HG02642 (cell line): ENCODE results near the gene RGCC.

Source experiments
- ATAC-seq: cut with Tn5 transposase; IDR thresholded peaks from one replicate; pipeline ENCODE4 v1.9.1; 2021; ENCODE audit warnings: mild to moderate bottlenecking; ENCODE audit not compliant: unreplicated experiment, poor library complexity

The RGCC gene

DNA sequence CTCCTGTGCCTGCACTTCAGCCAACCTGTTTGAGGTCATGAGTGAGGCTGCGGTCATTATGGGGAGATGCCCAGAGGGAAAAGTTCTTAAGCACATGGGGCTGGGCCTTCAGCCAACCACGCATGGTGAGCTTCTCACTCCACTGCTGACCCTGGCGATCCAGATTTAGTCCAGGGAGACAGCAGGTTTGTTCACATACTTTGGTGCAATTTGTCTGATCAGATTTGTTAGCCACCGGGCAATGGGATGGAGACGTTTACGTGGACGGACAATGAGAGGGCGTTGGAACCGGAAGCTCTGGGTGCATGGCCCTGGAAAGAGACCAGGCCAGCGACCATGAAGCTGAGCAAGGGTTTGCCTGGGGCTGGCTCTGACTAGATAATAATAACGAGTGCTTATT, 56.2 kb downstream of the RGCC start:
- ATAC-seq: no peak

DNA sequence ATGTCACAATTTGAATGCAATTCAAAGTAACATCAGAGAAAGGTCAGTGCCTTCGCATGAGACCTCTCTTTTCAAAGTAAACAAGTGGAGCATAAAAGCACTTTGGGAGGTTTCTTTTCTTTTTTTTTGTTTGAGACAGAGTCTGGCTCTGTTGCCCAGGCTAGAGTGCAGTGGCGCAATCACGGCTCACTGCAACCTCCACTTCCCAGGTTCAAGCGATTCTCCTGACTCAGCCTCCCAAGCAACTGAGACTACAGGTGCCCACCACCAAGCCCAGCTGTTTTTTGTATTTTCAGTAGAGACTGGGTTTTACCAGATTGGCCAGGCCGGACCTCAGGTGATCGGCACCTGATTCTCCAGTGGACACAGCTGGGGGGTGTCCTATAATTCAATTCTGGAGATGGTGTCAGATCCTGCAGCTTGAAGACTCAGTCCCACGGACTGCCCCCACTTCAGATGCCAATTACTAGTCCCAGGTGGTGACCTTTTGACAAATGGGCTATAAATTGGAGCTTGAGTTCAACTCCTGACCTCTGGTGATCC, 57.6 kb downstream of the RGCC start:
- ATAC-seq: no peak

DNA sequence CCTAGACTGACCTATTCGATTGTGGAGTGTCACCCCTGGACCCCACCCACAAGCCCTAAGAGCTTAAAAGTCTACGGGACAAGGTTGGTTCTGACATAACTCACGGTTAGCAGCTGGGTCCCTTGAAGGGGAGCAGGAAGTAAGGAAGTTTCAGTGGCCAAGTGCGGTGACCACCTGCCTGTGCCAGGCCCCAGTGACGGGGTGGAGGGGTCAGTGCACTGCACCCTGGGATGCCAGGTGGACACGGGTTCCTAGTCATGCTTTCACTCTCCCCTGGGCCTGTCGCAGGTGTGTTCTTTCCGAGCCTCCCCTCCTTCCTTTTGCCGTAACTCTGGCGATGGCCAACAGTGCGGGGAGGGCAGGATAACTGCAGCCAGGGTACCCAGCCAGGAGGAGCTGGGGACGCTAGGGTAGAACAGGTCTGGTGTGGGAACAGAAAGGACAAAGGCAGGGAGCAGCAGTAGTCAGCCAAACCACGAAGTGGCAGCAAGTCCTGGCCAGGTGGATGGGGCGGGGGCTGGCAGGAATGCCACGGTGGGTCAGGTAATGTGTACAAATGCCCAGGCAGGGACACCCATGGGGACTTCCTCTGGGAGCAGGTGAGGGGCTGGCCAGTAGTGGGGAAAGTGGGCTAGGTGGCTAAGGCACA, 58.3 kb downstream of the RGCC start:
- no peak for ATAC-seq

DNA sequence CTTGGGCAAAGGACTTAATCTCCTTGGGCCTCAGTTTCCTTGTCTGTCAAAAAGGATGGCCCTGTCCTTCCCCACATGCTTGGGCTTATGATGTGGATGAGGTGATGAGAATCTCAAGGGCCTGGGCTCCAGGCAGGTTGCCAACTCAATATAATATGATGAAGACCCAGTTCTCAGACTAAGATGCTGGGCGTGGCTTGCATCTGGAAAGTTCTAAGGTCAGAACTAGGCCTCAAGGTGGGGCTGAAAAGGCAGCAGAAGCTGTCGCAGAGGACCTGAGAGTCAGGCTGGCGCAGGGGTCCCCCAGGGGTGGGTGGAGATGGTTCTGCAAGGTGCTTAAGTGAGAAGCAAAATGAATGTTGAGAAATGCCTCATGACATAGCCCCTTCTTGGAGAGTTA, 58.8 kb downstream of the RGCC start:
- no peak for ATAC-seq

DNA sequence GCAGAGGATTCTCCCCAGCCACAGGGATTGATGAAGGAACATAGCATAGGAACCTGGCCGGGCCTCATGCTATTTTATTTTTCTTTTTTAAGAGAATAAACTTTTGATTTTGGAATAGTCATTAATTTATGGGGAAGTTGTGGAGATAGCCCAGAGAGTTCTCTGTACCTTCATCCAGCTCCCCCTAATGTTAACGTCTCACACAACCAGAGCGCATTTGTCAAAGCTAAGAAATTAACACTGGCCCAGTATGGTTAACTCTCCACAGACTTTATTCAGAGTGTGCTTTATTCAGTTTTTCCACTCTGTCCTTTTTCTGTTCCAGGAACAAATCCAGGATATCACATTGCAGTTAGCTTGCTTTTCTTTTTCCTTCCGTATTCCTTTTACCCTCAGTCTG, 59.4 kb downstream of the RGCC start:
- ATAC-seq: no peak

DNA sequence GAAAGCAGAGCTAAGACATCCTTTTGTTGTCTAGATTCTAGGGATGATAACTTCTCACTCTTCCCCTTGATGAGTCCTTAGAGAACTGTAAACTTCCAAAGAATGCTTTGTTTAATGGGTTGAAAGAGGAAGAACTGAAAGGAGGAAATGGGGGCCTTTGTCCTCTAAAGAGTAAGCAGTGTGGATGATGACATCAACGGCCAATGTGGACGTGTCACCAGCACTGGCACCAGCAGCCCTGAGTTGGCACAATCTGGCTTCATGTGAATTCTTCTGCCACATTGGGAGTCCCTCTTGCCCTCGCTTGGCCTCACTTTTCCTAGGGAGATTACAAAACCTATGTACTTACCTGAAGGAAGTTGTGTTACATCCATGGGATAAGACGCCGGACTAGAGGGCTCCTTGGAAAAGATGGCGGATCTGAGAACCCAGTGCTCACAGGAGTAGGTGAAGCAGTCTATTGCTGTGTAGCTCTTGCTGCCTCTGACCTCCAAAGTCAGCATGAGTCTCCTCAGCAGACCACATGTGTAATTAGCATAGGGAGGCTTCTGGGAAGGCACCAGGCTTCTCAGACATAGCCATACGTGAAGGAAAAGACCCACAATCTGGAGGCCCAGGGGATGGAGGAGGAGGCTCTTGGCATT, 62.8 kb downstream of the RGCC start:
- ATAC-seq: no peak
